Measurements from ENCODE around the gene CKS1B. TPM values are rescaled to one million over a fixed set of nuclear protein-coding genes. Genes with fewer than 3 reads are reported as not detected.
A peak's percentile ranks its signal among the peaks of the same experiment; 100 is the strongest.

Gene CKS1B
- total and polyA plus RNA-seq, 9 of the 15 experiments (the other 6 are each of a cell fraction or from before 2014, with no cell fraction given): 215 to 1,103 (median 460) TPM

DNA sequence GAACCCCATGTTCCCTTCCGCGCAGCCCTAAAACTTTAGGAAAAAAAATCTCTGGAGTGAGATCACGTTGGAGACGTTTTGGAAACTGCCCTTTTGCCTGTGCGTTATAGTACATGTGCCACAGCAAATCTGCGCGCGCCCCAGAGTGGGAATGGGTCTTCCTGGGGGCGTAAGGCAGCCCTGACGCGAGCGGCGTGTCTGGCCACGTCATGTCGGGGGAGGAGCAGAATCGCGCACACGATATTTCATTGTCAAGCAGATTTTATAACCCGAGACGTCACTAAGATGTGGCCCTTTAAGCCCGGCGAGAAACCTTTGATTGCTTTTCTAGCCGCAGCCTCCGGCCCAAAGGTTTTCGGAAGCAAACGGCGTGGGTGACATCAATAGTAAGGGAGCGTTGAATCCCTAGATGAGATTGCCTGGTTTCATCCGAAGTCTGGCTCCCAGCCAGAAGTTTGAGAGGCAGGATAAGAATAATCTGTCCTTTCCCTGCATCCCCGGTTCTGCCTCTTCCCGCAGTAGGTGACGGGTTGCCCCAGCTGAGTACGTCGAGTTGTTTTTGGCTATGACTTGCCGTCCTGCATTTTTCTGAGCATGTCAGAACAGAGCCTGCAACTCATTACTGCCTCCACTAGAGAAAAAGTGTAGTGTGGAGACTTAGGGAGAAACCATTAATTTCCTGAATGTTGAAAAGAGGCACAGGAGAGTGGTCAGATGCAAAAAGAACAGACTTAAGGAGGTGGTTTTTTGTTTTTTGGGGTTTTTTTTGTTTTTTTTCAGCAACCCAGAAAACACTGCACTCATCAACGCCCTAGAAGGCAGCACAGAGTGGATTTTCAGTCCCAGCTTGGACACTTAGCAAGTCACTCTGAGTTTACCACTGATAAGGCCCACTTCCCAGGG, 37.1 kb upstream of the CKS1B start (continued):
- TF ChIP-seq, protein P1, sequence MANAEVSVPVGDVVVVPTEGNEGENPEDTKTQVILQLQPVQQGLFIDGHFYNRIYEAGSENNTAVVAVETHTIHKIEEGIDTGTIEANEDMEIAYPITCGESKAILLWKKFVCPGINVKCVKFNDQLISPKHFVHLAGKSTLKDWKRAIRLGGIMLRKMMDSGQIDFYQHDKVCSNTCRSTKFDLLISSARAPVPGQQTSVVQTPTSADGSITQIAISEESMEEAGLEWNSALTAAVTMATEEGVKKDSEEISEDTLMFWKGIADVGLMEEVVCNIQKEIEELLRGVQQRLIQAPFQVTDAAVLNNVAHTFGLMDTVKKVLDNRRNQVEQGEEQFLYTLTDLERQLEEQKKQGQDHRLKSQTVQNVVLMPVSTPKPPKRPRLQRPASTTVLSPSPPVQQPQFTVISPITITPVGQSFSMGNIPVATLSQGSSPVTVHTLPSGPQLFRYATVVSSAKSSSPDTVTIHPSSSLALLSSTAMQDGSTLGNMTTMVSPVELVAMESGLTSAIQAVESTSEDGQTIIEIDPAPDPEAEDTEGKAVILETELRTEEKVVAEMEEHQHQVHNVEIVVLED (CRISPR knock-in tag; IDR thresholded peaks at IDR 0.05): no peak; the same call in none of the 2 replicates
- TF ChIP-seq CTBP1 (IDR thresholded peaks at IDR 0.05; ENCODE audit: borderline replicate concordance) (peak; percentile 67), FOSL1 (tag; conservative IDR thresholded peaks at IDR 0.05) (0 out of 2 replicates have a peak, but pooled peaks have one; percentile 33), RB1 (IDR thresholded peaks at IDR 0.05; ENCODE audit: low read depth) (peak; percentile 43), ZNF184 (CRISPR knock-in tag; IDR thresholded peaks at IDR 0.05) (no peak), ZNF431 (CRISPR knock-in tag; IDR thresholded peaks at IDR 0.05) (no peak), NUFIP1 (IDR thresholded peaks at IDR 0.05; ENCODE audit: partially characterized antibody) (peak; percentile 12), HMGN3 (IDR thresholded peaks at IDR 0.05; ENCODE audit: borderline replicate concordance, extremely low read depth, insufficient read length, low read depth, low read length) (no peak), ZKSCAN8 (CRISPR knock-in tag; IDR thresholded peaks at IDR 0.05) (no peak), ZBTB1 (CRISPR knock-in tag; IDR thresholded peaks at IDR 0.05; ENCODE audit: borderline replicate concordance, low read depth) (no peak), ETS2 (tag; IDR thresholded peaks at IDR 0.05; ENCODE audit: borderline replicate concordance, poor library complexity, severe bottlenecking) (no peak), PHB (CRISPR knock-in tag; IDR thresholded peaks at IDR 0.05) (no peak), ZFX (CRISPR knock-in tag; IDR thresholded peaks at IDR 0.05) (0 out of 2 replicates have a peak, but pooled peaks have one; percentile 28), ESRRB (CRISPR knock-in tag; IDR thresholded peaks at IDR 0.05; ENCODE audit: borderline replicate concordance) (no peak)
- TF ChIP-seq, protein P2, sequence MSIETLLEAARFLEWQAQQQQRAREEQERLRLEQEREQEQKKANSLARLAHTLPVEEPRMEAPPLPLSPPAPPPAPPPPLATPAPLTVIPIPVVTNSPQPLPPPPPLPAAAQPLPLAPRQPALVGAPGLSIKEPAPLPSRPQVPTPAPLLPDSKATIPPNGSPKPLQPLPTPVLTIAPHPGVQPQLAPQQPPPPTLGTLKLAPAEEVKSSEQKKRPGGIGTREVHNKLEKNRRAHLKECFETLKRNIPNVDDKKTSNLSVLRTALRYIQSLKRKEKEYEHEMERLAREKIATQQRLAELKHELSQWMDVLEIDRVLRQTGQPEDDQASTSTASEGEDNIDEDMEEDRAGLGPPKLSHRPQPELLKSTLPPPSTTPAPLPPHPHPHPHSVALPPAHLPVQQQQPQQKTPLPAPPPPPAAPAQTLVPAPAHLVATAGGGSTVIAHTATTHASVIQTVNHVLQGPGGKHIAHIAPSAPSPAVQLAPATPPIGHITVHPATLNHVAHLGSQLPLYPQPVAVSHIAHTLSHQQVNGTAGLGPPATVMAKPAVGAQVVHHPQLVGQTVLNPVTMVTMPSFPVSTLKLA (conservative IDR thresholded peaks at IDR 0.05): peak; percentile 82 to 88; a peak in 3 of 4 replicates
- TF ChIP-seq, protein P3, sequence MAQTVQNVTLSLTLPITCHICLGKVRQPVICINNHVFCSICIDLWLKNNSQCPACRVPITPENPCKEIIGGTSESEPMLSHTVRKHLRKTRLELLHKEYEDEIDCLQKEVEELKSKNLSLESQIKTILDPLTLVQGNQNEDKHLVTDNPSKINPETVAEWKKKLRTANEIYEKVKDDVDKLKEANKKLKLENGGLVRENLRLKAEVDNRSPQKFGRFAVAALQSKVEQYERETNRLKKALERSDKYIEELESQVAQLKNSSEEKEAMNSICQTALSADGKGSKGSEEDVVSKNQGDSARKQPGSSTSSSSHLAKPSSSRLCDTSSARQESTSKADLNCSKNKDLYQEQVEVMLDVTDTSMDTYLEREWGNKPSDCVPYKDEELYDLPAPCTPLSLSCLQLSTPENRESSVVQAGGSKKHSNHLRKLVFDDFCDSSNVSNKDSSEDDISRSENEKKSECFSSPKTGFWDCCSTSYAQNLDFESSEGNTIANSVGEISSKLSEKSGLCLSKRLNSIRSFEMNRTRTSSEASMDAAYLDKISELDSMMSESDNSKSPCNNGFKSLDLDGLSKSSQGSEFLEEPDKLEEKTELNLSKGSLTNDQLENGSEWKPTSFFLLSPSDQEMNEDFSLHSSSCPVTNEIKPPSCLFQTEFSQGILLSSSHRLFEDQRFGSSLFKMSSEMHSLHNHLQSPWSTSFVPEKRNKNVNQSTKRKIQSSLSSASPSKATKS (CRISPR knock-in tag; IDR thresholded peaks at IDR 0.05): no peak
- TF ChIP-seq, protein P4, sequence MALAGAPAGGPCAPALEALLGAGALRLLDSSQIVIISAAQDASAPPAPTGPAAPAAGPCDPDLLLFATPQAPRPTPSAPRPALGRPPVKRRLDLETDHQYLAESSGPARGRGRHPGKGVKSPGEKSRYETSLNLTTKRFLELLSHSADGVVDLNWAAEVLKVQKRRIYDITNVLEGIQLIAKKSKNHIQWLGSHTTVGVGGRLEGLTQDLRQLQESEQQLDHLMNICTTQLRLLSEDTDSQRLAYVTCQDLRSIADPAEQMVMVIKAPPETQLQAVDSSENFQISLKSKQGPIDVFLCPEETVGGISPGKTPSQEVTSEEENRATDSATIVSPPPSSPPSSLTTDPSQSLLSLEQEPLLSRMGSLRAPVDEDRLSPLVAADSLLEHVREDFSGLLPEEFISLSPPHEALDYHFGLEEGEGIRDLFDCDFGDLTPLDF (CRISPR knock-in tag; IDR thresholded peaks at IDR 0.05): no peak
